SH-SY5Y (cell line): Measurements from ENCODE around the gene PLXDC1.

Source experiments
- GATA2 ChIP-seq: IDR thresholded peaks from 2 replicates; pipeline ENCODE4 v1.6.1; 2011; ENCODE audit warnings: mild to moderate bottlenecking, low read depth, low read length
- GATA3 ChIP-seq: IDR thresholded peaks from 2 replicates; pipeline ENCODE4 v1.6.1; 2011; ENCODE audit warnings: low read depth, mild to moderate bottlenecking, low read length, moderate library complexity

DNA sequence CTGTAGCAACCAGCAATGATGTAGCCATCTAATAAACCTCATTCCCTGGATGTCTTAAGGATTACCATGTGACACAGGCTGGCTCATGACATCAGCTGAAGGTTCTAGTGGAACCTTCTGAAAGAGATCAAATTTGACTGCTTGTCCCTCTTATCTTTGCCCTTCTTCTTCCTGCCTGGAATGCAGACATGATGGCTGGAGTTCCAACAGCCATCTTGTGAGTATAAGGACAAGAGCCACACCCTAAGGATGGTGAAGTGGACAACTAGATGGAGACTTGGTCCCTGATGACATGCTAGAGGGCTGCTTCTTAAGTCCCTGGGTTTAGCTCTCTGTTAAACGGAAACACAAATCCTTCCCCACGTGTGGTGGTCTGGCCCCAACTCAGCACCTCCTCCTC, 37.6 kb downstream of the PLXDC1 start:
- TF ChIP-seq GATA3, result no peak
- TF ChIP-seq GATA2, result no peak
